B cell (primary cell): ENCODE measurements around the gene AMIGO1. TPM values are rescaled to one million over a fixed set of nuclear protein-coding genes. Genes with fewer than 3 reads are reported as not detected.

Source experiments
- ATAC-seq: fragments of 200-7000 bp; cut with Tn5 transposase; one replicate; pipeline ENCODE4 v1.10.0; 2021; ENCODE audit warnings: low read depth, mild to moderate bottlenecking, moderate number of reproducible peaks, moderate library complexity
- CTCF ChIA-PET: fragments of 350-600 bp; sonication (Branson Sonifier 250); formaldehyde crosslinking; loops from one replicate; lab custom pipeline; 2021; ENCODE audit warnings: antibody characterized with exemption, inconsistent platforms; lab: Charles Lee
- POLR2A ChIA-PET: fragments of 350-600 bp; sonication (Branson Sonifier 250); formaldehyde crosslinking; loops from one replicate; lab custom pipeline; 2021; ENCODE audit warnings: antibody characterized with exemption; lab: Charles Lee
- DNase-seq: peaks from one replicate; pipeline ENCODE4 v3.0.0; 2013
- H2AFZ ChIP-seq: 2 replicates; pipeline ENCODE4 v1.6.1; 2012; ENCODE audit warnings: mild to moderate bottlenecking, low read depth, low read length; ENCODE audit not compliant: insufficient read depth, poor library complexity, severe bottlenecking
- H3K27ac ChIP-seq, 2 donors: 1 replicate in 1 of 2; 2 replicates in 1 of 2; pipeline ENCODE4 v1.5.1; 2012 to 2013; ENCODE audit warnings: low read length in 2 of 2, mild to moderate bottlenecking in 2 of 2, moderate library complexity in 1 of 2
- H3K27me3 ChIP-seq, 4 experiments: fragments of 200-600 bp in 1 of 4; sonication (generic) in 1 of 4; replicated peaks in 1 of 4; 1 replicate in 2 of 4; 2 replicates in 2 of 4; pipeline versions ENCODE4 v1.6.1 to v1.7.0; 2013 to 2016; ENCODE audit warnings: low read length in 3 of 4, mild to moderate bottlenecking in 2 of 4, mixed read lengths in 1 of 4, moderate library complexity in 1 of 4; ENCODE audit not compliant: insufficient read depth in 4 of 4, control insufficient read depth in 3 of 4; ENCODE audit errors: control extremely low read depth in 1 of 4
- H3K36me3 ChIP-seq, 2 experiments: replicated peaks in 1 of 2; 1 replicate in 1 of 2; 2 replicates in 1 of 2; pipeline versions ENCODE4 v1.6.1 to v1.7.1; 2013; ENCODE audit warnings: low read length in 1 of 2; ENCODE audit not compliant: insufficient read depth in 2 of 2, control insufficient read depth in 1 of 2; ENCODE audit errors: control extremely low read depth in 1 of 2, extremely low read depth in 1 of 2
- H3K4me1 ChIP-seq, 2 donors: fragments of 200-600 bp in 1 of 2; sonication (generic) in 1 of 2; 1 replicate in 1 of 2; 2 replicates in 1 of 2; pipeline versions ENCODE4 v1.5.1 to v1.6.1; 2013 to 2017; ENCODE audit warnings: low read length in 2 of 2; ENCODE audit not compliant: control insufficient read depth in 2 of 2, insufficient read depth in 2 of 2
- H3K4me2 ChIP-seq: replicated peaks from 2 replicates; pipeline ENCODE3; 2012; ENCODE audit warnings: mild to moderate bottlenecking, low read depth, low read length; ENCODE audit not compliant: poor library complexity, severe bottlenecking
- H3K4me3 ChIP-seq, 5 experiments: fragments of 200-600 bp in 1 of 5; sonication (generic) in 1 of 5; 1 replicate in 3 of 5; 2 replicates in 2 of 5; pipeline versions ENCODE4 v1.5.1 to v1.7.0; 2011 to 2016; ENCODE audit warnings: low read length in 4 of 5, mild to moderate bottlenecking in 4 of 5, low read depth in 2 of 5, control low read depth in 1 of 5, moderate library complexity in 1 of 5; ENCODE audit not compliant: insufficient read depth in 1 of 5; ENCODE audit errors: control extremely low read depth in 1 of 5, extremely low read depth in 1 of 5
- H3K79me2 ChIP-seq: fragments of 200-600 bp; sonication (generic); one replicate; pipeline ENCODE4 v1.6.0; 2016; ENCODE audit warnings: low read length; ENCODE audit not compliant: control insufficient read depth, insufficient read depth
- H3K9ac ChIP-seq: fragments of 200-600 bp; sonication (generic); 2 replicates; pipeline ENCODE4 v1.6.1; 2017; ENCODE audit warnings: mild to moderate bottlenecking, low read length, moderate library complexity
- H3K9me3 ChIP-seq, 3 donors: one replicate each; pipeline versions ENCODE4 v1.6.1 to v1.7.1; 2013; ENCODE audit warnings: low read length in 2 of 3; ENCODE audit not compliant: control insufficient read depth in 2 of 3, insufficient read depth in 1 of 3; ENCODE audit errors: control extremely low read depth in 1 of 3
- H4K20me1 ChIP-seq: 2 replicates; pipeline ENCODE4 v1.6.0; 2012; ENCODE audit warnings: mild to moderate bottlenecking, low read length; ENCODE audit not compliant: insufficient read depth, control insufficient read depth, poor library complexity, severe bottlenecking
- H3K27ac Mint-ChIP-seq: one replicate; pipeline ENCODE4 v1.8.0; 2021; ENCODE audit warnings: mixed read lengths
- H3K27me3 Mint-ChIP-seq: one replicate; pipeline ENCODE4 v1.8.0; 2021; ENCODE audit warnings: mixed read lengths
- H3K4me1 Mint-ChIP-seq: one replicate; pipeline ENCODE4 v1.8.0; 2021; ENCODE audit warnings: mixed read lengths
- H3K4me3 Mint-ChIP-seq: one replicate; pipeline ENCODE4 v1.8.0; 2021; ENCODE audit warnings: mixed read lengths
- H3K9me3 Mint-ChIP-seq: one replicate; pipeline ENCODE4 v1.8.0; 2022; ENCODE audit warnings: mixed read lengths; ENCODE audit not compliant: insufficient read depth
- CTCF ChIP-seq: fragments of 200-600 bp; IDR thresholded peaks from one replicate; pipeline ENCODE4 v1.8.0; 2022; ENCODE audit warnings: antibody characterized with exemption, mild to moderate bottlenecking
- EZH2 ChIP-seq: IDR thresholded peaks from 2 replicates; pipeline ENCODE4 v1.6.1; 2012; ENCODE audit warnings: borderline replicate concordance, low read depth, mild to moderate bottlenecking, moderate library complexity, low read length; ENCODE audit not compliant: insufficient read depth, poor library complexity, severe bottlenecking
- WGBS: methylation state at CpG from one replicate; pipeline ENCODE4 v1.1.5; 2013; ENCODE audit warnings: missing lambda C conversion rate; ENCODE audit not compliant: insufficient coverage; 5-methylcytosine and 5-hydroxymethylcytosine counted together
- intact Hi-C: fragments of 100-400 bp; cut with micrococcal nuclease; formaldehyde crosslinking; loops from one replicate; pipeline ENCODE4 v1.10.0; 2022
- polyA plus RNA-seq: library from polyadenylated mRNA; depleted of rRNA; stranded (reverse); fragments of >200 nt; gene quantifications from 2 replicates; pipeline ENCODE4 v1.2.3, GENCODE V29; 2012
- total RNA-seq, 2 donors: library from RNA; stranded (reverse); fragments of 120-200 nt in 1 of 2; gene quantifications; 1 replicate in 1 of 2; 2 replicates in 1 of 2; pipeline versions ENCODE4 v1.2.3 to v1.2.4, GENCODE V29; 2013 to 2022

AMIGO1 gene
- total and polyA plus RNA-seq, 2 donors (not counting 1 experiment from before 2014, with no cell fraction given): 0.19 to 2.4 TPM

GRCh38 chr1:109508873-109509175, 703 bp downstream of the AMIGO1 start:
- Mint-ChIP-seq H3K4me3 (peak overlapping the region; percentile 87), H3K27ac (peak overlapping the region; percentile 37), H3K9me3 (no peaks in the 10 kb centered on the region), H3K27me3 (peaks cover 37% of the 10 kb centered on the region), H3K4me1 (peaks cover 21% of the 10 kb centered on the region)
- Histone ChIP-seq H3K4me2 (peak overlapping the region; percentile 87), H3K4me1 (peaks cover 11 to 15% of the 10 kb centered on the region in 2 donors), H3K27me3 (peaks cover 0 to 9% (median 5%) of the 10 kb centered on the region in 4 experiments), H3K9ac (peak overlapping the region; percentile 65), H3K36me3 (no peaks in the 10 kb centered on the region), H2AFZ (peak overlapping the region; percentile 80), H3K4me3 (peak overlapping the region in 3 of 5 experiments; percentile 28 to 64 (median 64)), H3K79me2 (no peaks in the 10 kb centered on the region), H3K9me3 (no peaks in the 10 kb centered on the region), H4K20me1 (no peaks in the 10 kb centered on the region), H3K27ac (no peak overlapping the region)
- intact Hi-C loops: loop anchor here (1.0 kb wide), 2 partner anchors 15 to 26 kb away; partner anchors contain the start of genes ATXN7L2 and CYB561D1
- no peak for TF ChIP-seq EZH2
- TF ChIP-seq CTCF: no peak
- no peak for ATAC-seq
- no peak for DNase-seq
- ChIA-PET POLR2A (interaction anchor here (0.6 kb wide), 1 partner anchor 25 kb away, joined by 6 read pairs; the partner anchor contains the start of gene ATXN7L2), CTCF (interaction anchor here (1.1 to 37.9 kb wide), 5 partner anchors 15 to 131 kb away, joined by 3 to 926 read pairs (median 10); partner anchors contain the start of genes CYB561D1 and GPR61)
- WGBS: 97% methylated on average over 4 of the region's 7 CpGs

- no peaks in the 10 kb centered on the region for H3K36me3 ChIP-seq
- H3K9ac ChIP-seq: no peak overlapping the region
- no peak overlapping the region for H2AFZ ChIP-seq
- no peak overlapping the region for H3K27ac ChIP-seq
- H3K9me3 Mint-ChIP-seq: no peaks in the 10 kb centered on the region
- peaks cover 36% of the 10 kb centered on the region for H3K27me3 Mint-ChIP-seq
- ATAC-seq: no peak
- H3K4me3 ChIP-seq: no peak overlapping the region
- peak overlapping the region; percentile 87 for H3K4me3 Mint-ChIP-seq
- no peak for DNase-seq
- no peaks in the 10 kb centered on the region for H4K20me1 ChIP-seq
- intact Hi-C loops: no loop called here
- peaks cover 11 to 15% of the 10 kb centered on the region in 2 donors for H3K4me1 ChIP-seq
- peaks cover 21% of the 10 kb centered on the region for H3K4me1 Mint-ChIP-seq
- POLR2A ChIA-PET: no interaction called here
- CTCF ChIA-PET: interaction anchor here (1.1 to 37.9 kb wide), 4 partner anchors 14 to 132 kb away, joined by 3 to 926 read pairs (median 8); partner anchors contain the start of genes CYB561D1 and GPR61
- H3K79me2 ChIP-seq: no peaks in the 10 kb centered on the region
- no peak for TF ChIP-seq EZH2
- H3K27ac Mint-ChIP-seq: peak overlapping the region; percentile 15
- H3K9me3 ChIP-seq: no peaks in the 10 kb centered on the region
- H3K4me2 ChIP-seq: peak overlapping the region; percentile 87
- 96% methylated on average over 23 of the region's 25 CpGs for WGBS
- H3K27me3 ChIP-seq: peaks cover 0 to 9% (median 5%) of the 10 kb centered on the region in 4 experiments
Observed at GRCh38 chr1:109508001-109508872, 1.3 kb downstream of the AMIGO1 start.
